Endothelial cell of umbilical vein (primary cell): ENCODE results near the gene PLA2G15. TPM values are rescaled to one million over a fixed set of nuclear protein-coding genes. Genes with fewer than 3 reads are reported as not detected.

ENCODE experiments used
- BruUV-seq: library from RNA; stranded (reverse); fragments of 400-500 nt; replicated peaks from 2 replicates; lab custom pipeline; 2021; lab: Mats Ljungman, UMichigan
- CTCF ChIA-PET: fragments of 300-600, 350-600 bp; sonication (Branson Sonifier 250); formaldehyde crosslinking; loops from one replicate; lab custom pipeline; 2021; ENCODE audit warnings: antibody characterized with exemption, inconsistent platforms; lab: Charles Lee
- POLR2A ChIA-PET: fragments of 300-600, 350-600 bp; sonication (Branson Sonifier 250); formaldehyde crosslinking; loops from one replicate; lab custom pipeline; 2021; ENCODE audit warnings: antibody characterized with exemption, inconsistent platforms; lab: Charles Lee
- DNase-seq: peaks from one replicate; pipeline ENCODE4 v3.0.0-alpha.2; 2011; ENCODE audit warnings: low read depth, low spot score
- FAIRE-seq: peaks from 2 replicates; lab custom pipeline; 2011; peaks lifted over from hg19 to GRCh38; lab: Jason Lieb, UNC
- H2AFZ ChIP-seq: 2 replicates; pipeline ENCODE4 v1.6.0; 2012; ENCODE audit warnings: low read depth, low read length, control low read depth, inconsistent platforms
- H3K27ac ChIP-seq: 2 replicates; pipeline ENCODE4 v1.5.1; 2011; ENCODE audit warnings: low read depth, mild to moderate bottlenecking, control low read depth, low read length, moderate library complexity; ENCODE audit not compliant: insufficient read depth
- H3K27me3 ChIP-seq, 2 experiments: 2 replicates each; pipeline versions ENCODE4 v1.6.0 to v1.6.1; 2011; ENCODE audit warnings: low read length in 2 of 2, mixed read lengths in 1 of 2; ENCODE audit not compliant: control insufficient read depth in 2 of 2, insufficient read depth in 2 of 2
- H3K36me3 ChIP-seq, 2 experiments: 2 replicates in 1 of 2; 3 replicates in 1 of 2; pipeline ENCODE4 v1.5.1; 2011; ENCODE audit warnings: low read length in 2 of 2, mild to moderate bottlenecking in 1 of 2, moderate library complexity in 1 of 2; ENCODE audit not compliant: control insufficient read depth in 2 of 2, insufficient read depth in 2 of 2; ENCODE audit errors: extremely low read depth in 1 of 2
- H3K4me1 ChIP-seq: 3 replicates; pipeline ENCODE4 v1.5.1; 2011; ENCODE audit warnings: mild to moderate bottlenecking, low read length; ENCODE audit not compliant: control insufficient read depth, insufficient read depth; ENCODE audit errors: extremely low read depth
- H3K4me2 ChIP-seq: 2 replicates; pipeline ENCODE4 v1.6.1; 2011; ENCODE audit warnings: low read length, control low read depth, mixed read lengths; ENCODE audit not compliant: insufficient read depth
- H3K4me3 ChIP-seq, 3 experiments: fragments of 200-600 bp in 1 of 3; sonication (generic), shearing (Covaris generic) in 1 of 3; replicated peaks in 1 of 3; 2 replicates each; pipeline ENCODE4 v1.5.1; 2011 to 2016; ENCODE audit warnings: control low read depth in 3 of 3, low read length in 3 of 3, mild to moderate bottlenecking in 2 of 3, inconsistent platforms in 1 of 3, low read depth in 1 of 3, moderate library complexity in 1 of 3; ENCODE audit not compliant: insufficient read depth in 1 of 3
- H3K79me2 ChIP-seq: 2 replicates; pipeline ENCODE4 v1.6.0; 2012; ENCODE audit warnings: low read length, inconsistent platforms; ENCODE audit not compliant: control insufficient read depth, insufficient read depth
- H3K9ac ChIP-seq: replicated peaks from 2 replicates; pipeline ENCODE3; 2011; ENCODE audit warnings: low read length, control low read depth; ENCODE audit not compliant: insufficient read depth; ENCODE audit errors: extremely low read depth
- H3K9me1 ChIP-seq: replicated peaks from 3 replicates; pipeline ENCODE4 v1.6.0; 2011; ENCODE audit warnings: mild to moderate bottlenecking, low read length; ENCODE audit not compliant: control insufficient read depth, insufficient read depth; ENCODE audit errors: extremely low read depth
- H3K9me3 ChIP-seq: replicated peaks from 2 replicates; pipeline ENCODE4 v1.5.1; 2012; ENCODE audit warnings: low read length, inconsistent platforms; ENCODE audit not compliant: control insufficient read depth, insufficient read depth
- H4K20me1 ChIP-seq: replicated peaks from 2 replicates; pipeline ENCODE3; 2011; ENCODE audit warnings: mild to moderate bottlenecking, low read length; ENCODE audit not compliant: control insufficient read depth, insufficient read depth; ENCODE audit errors: extremely low read depth
- CTCF ChIP-seq, 2 donors: IDR thresholded peaks; 1 replicate in 1 of 2; 2 replicates in 1 of 2; pipeline ENCODE4 v1.5.1; 2011; ENCODE audit warnings: low read length in 2 of 2, mild to moderate bottlenecking in 2 of 2, moderate library complexity in 2 of 2, control low read depth in 1 of 2, inconsistent platforms in 1 of 2, low read depth in 1 of 2; ENCODE audit not compliant: insufficient read depth in 1 of 2; ENCODE audit errors: extremely low read depth in 1 of 2
- EZH2 ChIP-seq: IDR thresholded peaks from 2 replicates; pipeline ENCODE4 v1.6.1; 2012; ENCODE audit warnings: borderline replicate concordance, low read depth, mild to moderate bottlenecking, moderate library complexity, low read length, inconsistent platforms; ENCODE audit not compliant: severe bottlenecking
- FOS ChIP-seq: IDR thresholded peaks from 2 replicates; pipeline ENCODE4 v1.6.1; 2011; ENCODE audit warnings: mild to moderate bottlenecking, low read length, moderate library complexity, borderline replicate concordance; ENCODE audit not compliant: insufficient read depth
- JUN ChIP-seq: IDR thresholded peaks from 2 replicates; pipeline ENCODE4 v1.6.1; 2011; ENCODE audit warnings: borderline replicate concordance, low read depth; ENCODE audit not compliant: insufficient read length, insufficient read depth
- MYC ChIP-seq: IDR thresholded peaks from one replicate; pipeline ENCODE4 v1.6.1; 2011; ENCODE audit warnings: mild to moderate bottlenecking, low read depth, low read length
- POLR2A ChIP-seq: IDR thresholded peaks from 2 replicates; pipeline ENCODE4 v1.6.1; 2012; ENCODE audit warnings: low read depth, mild to moderate bottlenecking, control low read depth, low read length
- POLR2AphosphoS5 ChIP-seq: IDR thresholded peaks from 2 replicates; pipeline ENCODE4 v1.6.1; 2012; ENCODE audit warnings: low read depth, mild to moderate bottlenecking, control low read depth, low read length, moderate library complexity; ENCODE audit not compliant: insufficient read depth
- dilution Hi-C: fragments of 300-500 bp; cut with MboI; formaldehyde crosslinking; loops from one replicate; pipeline ENCODE4 v1.15.0; 2019; ENCODE audit warnings: low sequenced_read_pairs; ENCODE audit not compliant: extremely low pct_ligation_motif_present
- intact Hi-C: fragments of 100-400 bp; cut with micrococcal nuclease; formaldehyde crosslinking; loops from one replicate; pipeline ENCODE4 v1.10.0; 2022
- polyA plus RNA-seq, 4 experiments: library from polyadenylated mRNA; depleted of rRNA in 3 of 4; stranded (reverse) in 3 of 4; unstranded in 1 of 4; fragments of >200 nt; gene quantifications; 2 replicates each; pipeline versions ENCODE4 v1.2.1 to v1.2.3, GENCODE V29; 2011 to 2012; ENCODE audit warnings: missing spikeins in 1 of 4
- total RNA-seq: library from RNA; stranded (reverse); gene quantifications from 2 replicates; pipeline ENCODE4 v1.2.3, GENCODE V29; 2021
- TF ChIP-seq, protein P1 (sequence below): IDR thresholded peaks from 2 replicates; pipeline ENCODE4 v1.6.1; 2011; ENCODE audit not compliant: insufficient read depth, insufficient read length

The PLA2G15 gene
- total and polyA plus RNA-seq, 2 donors (not counting 3 experiments of a cell fraction or from before 2014, with no cell fraction given): 24.3 to 41.8 TPM

DNA sequence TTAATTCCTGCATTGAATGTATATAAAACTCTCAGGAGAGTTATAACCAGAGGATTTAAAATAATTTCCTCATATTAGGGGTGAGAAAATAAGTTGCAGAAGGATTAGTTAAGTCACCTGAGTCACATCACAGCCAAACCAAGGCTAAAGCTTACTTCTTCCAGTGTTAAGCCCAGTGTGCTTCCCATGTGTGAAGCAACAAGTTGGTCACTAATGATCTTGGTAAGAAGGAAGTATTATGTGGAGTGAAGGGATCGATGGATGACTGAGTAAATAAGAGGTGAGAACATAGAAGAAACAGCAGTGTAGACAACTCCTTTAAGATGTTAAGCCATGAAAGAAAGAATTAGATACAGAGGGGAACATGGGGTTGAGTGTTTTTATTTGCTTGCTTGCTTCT is 29.9 kb upstream of the PLA2G15 start:
- Histone ChIP-seq H3K27ac (no peak overlapping the region), H4K20me1 (no peaks in the 10 kb centered on the region), H3K4me2 (no peak overlapping the region), H3K36me3 (no peaks in the 10 kb centered on the region), H3K9me1 (no peaks in the 10 kb centered on the region), H3K9me3 (no peaks in the 10 kb centered on the region), H3K4me3 (no peak overlapping the region), H3K4me1 (no peaks in the 10 kb centered on the region), H3K79me2 (no peaks in the 10 kb centered on the region), H3K9ac (no peak overlapping the region), H2AFZ (no peak overlapping the region), H3K27me3 (no peaks in the 10 kb centered on the region)
- no TSS peak for BruUV-seq
- DNase-seq: no peak
- intact Hi-C loops (no loop called here), dilution Hi-C loops (no loop called here)
- no peak for FAIRE-seq
- CTCF ChIA-PET: interaction anchor here (0.7 kb wide), 1 partner anchor 73 kb away, joined by 3 read pairs; no protein-coding TSS in a partner anchor
- POLR2A ChIA-PET: no interaction called here
- TF ChIP-seq EZH2 (no peak), JUN (no peak), MYC (no peak), CTCF (IDR thresholded peaks at IDR 0.05; ENCODE audit: extremely low read depth in 1 of 2, insufficient read depth in 1 of 2, low read depth in 1 of 2, low read length in 2 of 2) (no peak)

GRCh38 chr16:68216240-68216639 is 28.9 kb upstream of the PLA2G15 start:
- CTCF ChIA-PET: interaction anchor here (0.7 to 2.0 kb wide), 6 partner anchors 11 to 175 kb away, joined by 3 to 12 read pairs (median 4); no protein-coding TSS in a partner anchor
- H3K27me3 ChIP-seq: no peaks in the 10 kb centered on the region

More at GRCh38 chr16:68216240-68216639, 28.9 kb upstream of the PLA2G15 start:
- Histone ChIP-seq H3K9ac (no peak overlapping the region), H3K79me2 (no peaks in the 10 kb centered on the region), H2AFZ (no peak overlapping the region), H4K20me1 (no peaks in the 10 kb centered on the region), H3K4me2 (no peak overlapping the region), H3K4me3 (no peak overlapping the region), H3K9me1 (no peaks in the 10 kb centered on the region), H3K4me1 (no peaks in the 10 kb centered on the region), H3K36me3 (no peaks in the 10 kb centered on the region), H3K27ac (no peak overlapping the region), H3K9me3 (no peaks in the 10 kb centered on the region)
- BruUV-seq: no TSS peak
- POLR2A ChIA-PET: no interaction called here
- peak; percentile 44 for DNase-seq
- dilution Hi-C loops: no loop called here
- intact Hi-C loops: no loop called here
- no peak for FAIRE-seq
- TF ChIP-seq MYC (no peak), EZH2 (no peak), POLR2AphosphoS5 (no peak), JUN (no peak), FOS (no peak), CTCF (IDR thresholded peaks at IDR 0.05; ENCODE audit: extremely low read depth in 1 of 2, insufficient read depth in 1 of 2, low read depth in 1 of 2, low read length in 2 of 2) (no peak), POLR2A (no peak)
- TF ChIP-seq, protein P1, sequence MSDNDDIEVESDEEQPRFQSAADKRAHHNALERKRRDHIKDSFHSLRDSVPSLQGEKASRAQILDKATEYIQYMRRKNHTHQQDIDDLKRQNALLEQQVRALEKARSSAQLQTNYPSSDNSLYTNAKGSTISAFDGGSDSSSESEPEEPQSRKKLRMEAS: no peak
